Left lung (tissue), 10 donors: ENCODE data around the gene WFS1. TPM values are rescaled to one million over a fixed set of nuclear protein-coding genes. Genes with fewer than 3 reads are reported as not detected.

Experiments used
- ATAC-seq: fragments of 200-7000 bp; cut with Tn5 transposase; one replicate; pipeline ENCODE4 v1.9.1; 2020; ENCODE audit warnings: moderate library complexity
- DNase-seq, 4 donors: peaks; one replicate each; pipeline ENCODE4 v3.0.0-alpha.2; 2013 to 2020
- H3K27ac ChIP-seq, 2 donors: fragments of 200-600 bp; sonication (generic) in 1 of 2; one replicate each; pipeline versions ENCODE4 v1.5.0 to v1.8.0; 2020 to 2021
- H3K27me3 ChIP-seq, 2 donors: fragments of 200-600 bp; sonication (generic) in 1 of 2; one replicate each; pipeline versions ENCODE4 v1.5.0 to v1.8.0; 2020 to 2021
- H3K36me3 ChIP-seq, 2 donors: fragments of 200-600 bp; sonication (generic) in 1 of 2; one replicate each; pipeline versions ENCODE4 v1.5.0 to v1.8.0; 2020 to 2021
- H3K4me1 ChIP-seq, 2 donors: fragments of 200-600 bp; one replicate each; pipeline ENCODE4 v1.8.0; 2021
- H3K4me3 ChIP-seq, 2 donors: fragments of 200-600 bp; sonication (generic) in 1 of 2; one replicate each; pipeline versions ENCODE4 v1.5.0 to v1.8.0; 2020 to 2021; ENCODE audit warnings: mild to moderate bottlenecking in 1 of 2
- H3K9me3 ChIP-seq, 2 donors: fragments of 200-600 bp; sonication (generic) in 1 of 2; one replicate each; pipeline versions ENCODE4 v1.5.0 to v1.8.0; 2020 to 2021
- CTCF ChIP-seq, 2 donors: fragments of 200-600 bp; sonication (generic) in 1 of 2; IDR thresholded peaks; one replicate each; pipeline versions ENCODE4 v1.5.0 to v1.8.0; 2021; ENCODE audit warnings: antibody characterized with exemption in 2 of 2
- intact Hi-C, 2 donors: fragments of 100-400 bp; cut with DNase I; formaldehyde crosslinking; loops; one replicate each; pipeline versions ENCODE4 v1.11.2 to v1.14.2; 2022
- polyA plus RNA-seq, 6 donors: library from polyadenylated mRNA; unstranded; fragments of 120-200 nt; gene quantifications; one replicate each; pipeline ENCODE4 v1.2.1, GENCODE V29; 2013; ENCODE audit not compliant: insufficient read length in 6 of 6
- total RNA-seq, 2 donors: library from RNA; stranded (reverse); fragmentation: NEBNext Ultra II Directional; extraction: Animal tissue kit (Norgen Biotek cat#: 25700); gene quantifications; one replicate each; pipeline ENCODE4 v1.2.1, GENCODE V29; 2021
- donor health status: DM: no; HTN: yes; CAD: no.
- donor health status: DM: no; HTN: no; CAD: no.

Gene WFS1
- total and polyA plus RNA-seq, 8 donors: 33.8 to 103 (median 39.9) TPM

- ATAC-seq (no peak), DNase-seq (peak in 1 of 4 donors; percentile 51)
- Histone ChIP-seq H3K9me3 (no peaks in the 10 kb centered on the region), H3K4me1 (no peaks in the 10 kb centered on the region), H3K27ac (no peak overlapping the region), H3K36me3 (no peaks in the 10 kb centered on the region), H3K27me3 (peaks cover 0 to 50% of the 10 kb centered on the region in 2 donors), H3K4me3 (no peak overlapping the region)
- TF ChIP-seq CTCF (IDR thresholded peaks at IDR 0.05): no peak
- intact Hi-C loops: no loop called here
Measured at GRCh38 chr4:6345866-6346265, 76.2 kb downstream of the WFS1 start.

- no peaks in the 10 kb centered on the region for H3K4me1 ChIP-seq
- H3K9me3 ChIP-seq: no peaks in the 10 kb centered on the region
- ATAC-seq (no peak), DNase-seq (peak in 1 of 4 donors; percentile 45)
- intact Hi-C loops: no loop called here
- no peak overlapping the region for H3K27ac ChIP-seq
- no peak overlapping the region for H3K4me3 ChIP-seq
- H3K36me3 ChIP-seq: no peaks in the 10 kb centered on the region
- H3K27me3 ChIP-seq: peaks cover 0 to 55% of the 10 kb centered on the region in 2 donors
- no peak for TF ChIP-seq CTCF (IDR thresholded peaks at IDR 0.05)
Measured at GRCh38 chr4:6346373-6347110, 76.9 kb downstream of the WFS1 start.

- DNase-seq (peak in 1 of 4 donors; percentile 69), ATAC-seq (no peak)
- Histone ChIP-seq H3K36me3 (no peaks in the 10 kb centered on the region), H3K4me1 (no peaks in the 10 kb centered on the region), H3K27ac (no peak overlapping the region), H3K4me3 (no peak overlapping the region), H3K27me3 (peaks cover 0 to 62% of the 10 kb centered on the region in 2 donors), H3K9me3 (no peaks in the 10 kb centered on the region)
- intact Hi-C loops: no loop called here
- TF ChIP-seq CTCF (IDR thresholded peaks at IDR 0.05): no peak
Measured at GRCh38 chr4:6347511-6348045, 77.9 kb downstream of the WFS1 start.

- ATAC-seq (no peak), DNase-seq (peak in 1 of 4 donors; percentile 17)
- peaks cover 0 to 62% of the 10 kb centered on the region in 2 donors for H3K27me3 ChIP-seq
- H3K27ac ChIP-seq: no peak overlapping the region
- no peaks in the 10 kb centered on the region for H3K36me3 ChIP-seq
- TF ChIP-seq CTCF (IDR thresholded peaks at IDR 0.05): no peak
- intact Hi-C loops: no loop called here
- H3K9me3 ChIP-seq: no peaks in the 10 kb centered on the region
- H3K4me3 ChIP-seq: no peak overlapping the region
- H3K4me1 ChIP-seq: no peaks in the 10 kb centered on the region
Measured at GRCh38 chr4:6348408-6348807, 78.8 kb downstream of the WFS1 start.

- Histone ChIP-seq H3K4me1 (no peaks in the 10 kb centered on the region), H3K27ac (no peak overlapping the region), H3K9me3 (no peaks in the 10 kb centered on the region), H3K36me3 (no peaks in the 10 kb centered on the region), H3K27me3 (peaks cover 0 to 62% of the 10 kb centered on the region in 2 donors), H3K4me3 (no peak overlapping the region)
- peak in 1 of 4 donors; percentile 44 for DNase-seq
- TF ChIP-seq CTCF (IDR thresholded peaks at IDR 0.05): no peak
- no peak for ATAC-seq
- intact Hi-C loops: no loop called here
Measured at GRCh38 chr4:6349896-6350603, 80.4 kb downstream of the WFS1 start.
